NCI-H2171 (cell line): Measurements from ENCODE around the gene ERICH6B.

Experiments used
- DNase-seq: peaks from one replicate; lab custom pipeline; 2025; lab: John Stamatoyannopoulos, UW

Gene ERICH6B

DNA sequence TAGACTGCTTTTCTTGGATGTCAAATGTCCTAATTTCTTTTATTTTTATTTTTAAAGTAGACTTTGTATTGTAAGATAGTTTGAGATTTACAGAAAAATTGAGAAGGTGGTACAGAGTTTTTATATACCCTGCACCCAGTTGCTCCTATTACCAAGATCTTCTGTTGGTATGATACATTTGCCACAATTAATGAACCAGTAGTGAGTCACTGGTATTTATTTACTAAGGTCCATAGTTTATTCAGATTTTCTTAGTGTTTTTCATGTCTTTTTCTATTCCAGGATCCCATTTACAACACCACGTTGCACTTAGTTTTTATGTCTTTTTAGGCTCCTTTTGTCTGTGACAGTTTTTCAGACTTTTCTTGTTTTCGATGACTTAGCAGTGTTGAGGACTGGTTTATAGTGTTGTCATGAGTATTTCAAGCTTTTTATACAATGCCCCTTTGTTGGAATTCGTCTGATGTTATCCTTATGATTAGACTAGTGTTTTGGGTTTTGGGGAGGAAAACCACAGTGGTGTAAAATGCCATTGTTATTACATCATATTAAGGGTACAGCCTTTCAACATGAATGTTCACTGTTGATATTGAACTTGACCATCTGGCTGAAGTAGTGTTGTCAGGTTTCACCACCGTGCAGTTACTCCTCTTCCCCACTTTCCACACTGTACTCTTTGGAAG, 114.9 kb downstream of the ERICH6B start:
- DNase-seq, result no peak

DNA sequence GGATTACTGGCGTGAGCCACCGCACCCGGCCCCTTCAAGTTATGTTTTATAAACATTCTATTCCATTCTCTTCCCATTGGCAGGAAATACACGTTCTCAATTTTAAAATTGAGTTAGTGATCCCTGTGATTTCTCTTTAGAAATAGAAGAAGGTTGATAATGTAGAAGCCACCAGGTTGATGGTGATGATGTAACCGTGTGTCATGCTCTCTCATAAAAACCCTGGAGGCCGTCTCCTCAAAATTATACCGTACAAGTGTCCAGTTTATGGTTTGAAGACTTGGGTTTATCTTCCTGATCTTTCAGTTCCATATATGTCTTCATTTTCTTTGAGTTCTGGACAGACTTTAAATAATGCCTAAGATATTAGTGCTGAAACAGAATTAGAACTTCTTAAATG, 118.6 kb downstream of the ERICH6B start:
- no peak for DNase-seq

GRCh38 chr13:45492538-45492937, 123.0 kb downstream of the ERICH6B start:
- DNase-seq, result no peak
